DOHH2 (cell line): ENCODE measurements around the gene NUDT4B.
"Not testable (repeated sequence)": the region's sequence is repeated elsewhere in the genome, so short reads cannot be mapped to it uniquely, and the experiment has no call there.

Experiments used
- H3F3A ChIP-seq: fragments of 200-600 bp; sonication (generic), shearing (Covaris generic); 2 replicates; pipeline ENCODE4 v1.6.0; 2016; ENCODE audit warnings: antibody characterized with exemption, mild to moderate bottlenecking; ENCODE audit not compliant: control insufficient read depth, insufficient read depth
- H3K27ac ChIP-seq: fragments of 200-600 bp; sonication (generic); 2 replicates; pipeline ENCODE4 v1.5.1; 2014; ENCODE audit warnings: low read depth, mild to moderate bottlenecking, low read length, moderate library complexity
- H3K27me3 ChIP-seq: fragments of 200-600 bp; sonication (generic); 2 replicates; pipeline ENCODE4 v1.6.1; 2014; ENCODE audit warnings: mild to moderate bottlenecking, low read length, mixed read lengths; ENCODE audit not compliant: control insufficient read depth
- H3K36me3 ChIP-seq: fragments of 200-600 bp; sonication (generic); 2 replicates; pipeline ENCODE4 v1.6.1; 2014; ENCODE audit warnings: mild to moderate bottlenecking, low read length, moderate library complexity, mixed read lengths; ENCODE audit not compliant: control insufficient read depth
- H3K4me1 ChIP-seq: fragments of 200-600 bp; sonication (generic); 2 replicates; pipeline ENCODE4 v1.6.1; 2014; ENCODE audit warnings: mild to moderate bottlenecking, low read length, mixed read lengths; ENCODE audit not compliant: control insufficient read depth
- H3K4me2 ChIP-seq: fragments of 200-600 bp; sonication (generic); 2 replicates; pipeline ENCODE4 v1.6.0; 2014; ENCODE audit warnings: mild to moderate bottlenecking, low read length, moderate library complexity
- H3K4me3 ChIP-seq: fragments of 200-600 bp; sonication (generic); 2 replicates; pipeline ENCODE4 v1.5.1; 2014; ENCODE audit warnings: mild to moderate bottlenecking, low read length, mixed read lengths
- H3K79me2 ChIP-seq: fragments of 200-600 bp; sonication (generic); 2 replicates; pipeline ENCODE4 v1.6.1; 2014; ENCODE audit warnings: mild to moderate bottlenecking, low read length, mixed read lengths; ENCODE audit not compliant: control insufficient read depth
- H3K9me2 ChIP-seq: fragments of 200-600 bp; sonication (generic); replicated peaks from 2 replicates; pipeline ENCODE4 v1.6.1; 2014; ENCODE audit warnings: mild to moderate bottlenecking, low read length, mixed read lengths; ENCODE audit not compliant: control insufficient read depth
- H3K9me3 ChIP-seq: fragments of 200-600 bp; sonication (generic); 2 replicates; pipeline ENCODE4 v1.6.1; 2014; ENCODE audit warnings: antibody characterized with exemption, low read length, mixed read lengths; ENCODE audit not compliant: control insufficient read depth, insufficient read depth
- H4K20me1 ChIP-seq: fragments of 200-600 bp; sonication (generic); 2 replicates; pipeline ENCODE4 v1.6.0; 2014; ENCODE audit warnings: low read depth, mild to moderate bottlenecking, antibody characterized with exemption, low read length, moderate library complexity; ENCODE audit not compliant: control insufficient read depth, insufficient read depth

NUDT4B gene

DNA sequence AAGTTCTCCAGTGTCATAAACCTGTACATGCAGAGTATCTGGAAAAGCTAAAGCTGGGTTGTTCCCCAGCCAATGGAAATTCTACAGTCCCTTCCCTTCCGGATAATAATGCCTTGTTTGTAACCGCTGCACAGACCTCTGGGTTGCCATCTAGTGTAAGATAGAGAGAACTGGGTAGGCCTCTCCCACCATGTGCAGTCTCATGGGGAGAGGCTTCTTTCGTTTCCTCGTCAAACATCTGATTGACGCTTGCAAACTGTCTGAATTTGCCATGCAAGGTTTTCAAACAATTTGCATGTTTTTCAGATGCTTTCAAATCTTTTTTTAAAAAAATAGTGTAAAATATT is 734 bp downstream of the NUDT4B start:
- not testable (repeated sequence) for H3K4me2 ChIP-seq, H4K20me1 ChIP-seq, H3K36me3 ChIP-seq, H3K4me1 ChIP-seq, H3F3A ChIP-seq, H3K27me3 ChIP-seq, H3K79me2 ChIP-seq, H3K9me2 ChIP-seq, H3K27ac ChIP-seq, H3K4me3 ChIP-seq, H3K9me3 ChIP-seq

DNA sequence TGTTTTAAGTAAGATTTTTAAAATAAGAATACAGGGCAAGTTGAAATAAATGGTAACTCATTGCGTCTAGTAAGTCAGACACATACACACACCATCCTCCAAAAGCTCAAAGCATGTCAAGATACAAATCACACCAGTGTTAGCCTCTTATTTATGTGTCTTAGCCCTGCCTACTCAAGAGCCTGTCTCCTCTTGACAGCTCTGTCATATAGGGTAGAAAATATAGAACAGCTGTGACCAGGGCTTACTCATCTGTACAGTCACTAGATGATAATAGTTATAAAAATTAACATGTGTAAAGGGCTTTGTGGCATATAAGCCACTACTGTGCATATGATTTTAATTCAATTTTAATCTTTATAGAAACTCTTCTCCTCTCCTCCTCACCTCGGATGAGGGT is 7.7 kb downstream of the NUDT4B start:
- not testable (repeated sequence) for H3K27me3 ChIP-seq, H3F3A ChIP-seq, H3K4me3 ChIP-seq, H3K4me1 ChIP-seq, H4K20me1 ChIP-seq, H3K9me2 ChIP-seq, H3K27ac ChIP-seq, H3K4me2 ChIP-seq, H3K9me3 ChIP-seq, H3K79me2 ChIP-seq, H3K36me3 ChIP-seq

DNA sequence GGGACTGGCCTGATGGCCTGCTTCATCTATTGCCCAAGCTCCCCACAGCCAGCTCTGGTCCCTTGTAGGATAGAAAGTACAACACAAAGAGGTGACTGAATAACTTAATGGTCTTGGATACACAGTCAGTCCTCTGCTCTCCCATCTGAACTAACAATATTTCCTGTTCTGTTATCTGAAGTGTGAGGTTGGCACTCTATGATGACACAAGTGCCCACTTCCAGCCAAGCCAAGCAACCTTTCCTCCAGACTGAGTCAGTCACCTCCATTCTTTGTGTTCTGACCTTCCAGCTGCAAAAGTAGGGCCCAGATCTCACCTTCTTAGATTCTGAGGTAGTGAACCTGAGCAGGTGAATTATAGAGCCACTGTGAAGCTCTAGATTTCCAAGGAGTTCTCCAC is 8.9 kb downstream of the NUDT4B start:
- not testable (repeated sequence) for H3K27me3 ChIP-seq, H3K79me2 ChIP-seq, H3K4me2 ChIP-seq, H3K4me3 ChIP-seq, H3K4me1 ChIP-seq, H3K27ac ChIP-seq, H4K20me1 ChIP-seq, H3K9me2 ChIP-seq, H3K36me3 ChIP-seq, H3F3A ChIP-seq, H3K9me3 ChIP-seq

DNA sequence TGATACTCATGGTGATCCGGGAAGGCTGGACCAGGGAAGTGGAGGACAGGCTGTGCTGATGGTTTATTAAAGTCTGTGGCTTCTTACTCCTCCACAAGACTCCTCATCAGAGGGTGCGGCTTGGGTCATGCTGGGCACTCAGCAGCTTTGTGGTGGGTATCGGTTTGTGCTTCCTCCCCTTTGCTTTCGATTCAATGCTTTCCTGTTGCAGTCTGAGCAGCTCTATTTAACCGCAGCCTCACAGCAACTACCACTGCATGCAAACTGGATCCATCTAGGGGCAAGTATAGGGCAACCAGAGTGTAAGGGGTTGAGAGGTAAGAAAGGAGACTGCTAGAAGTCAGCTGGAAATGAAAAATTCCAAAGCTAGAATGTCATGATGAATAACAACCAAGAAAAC is 9.8 kb downstream of the NUDT4B start:
- H3K9me2 ChIP-seq, H3K36me3 ChIP-seq: not testable (repeated sequence)

DNA sequence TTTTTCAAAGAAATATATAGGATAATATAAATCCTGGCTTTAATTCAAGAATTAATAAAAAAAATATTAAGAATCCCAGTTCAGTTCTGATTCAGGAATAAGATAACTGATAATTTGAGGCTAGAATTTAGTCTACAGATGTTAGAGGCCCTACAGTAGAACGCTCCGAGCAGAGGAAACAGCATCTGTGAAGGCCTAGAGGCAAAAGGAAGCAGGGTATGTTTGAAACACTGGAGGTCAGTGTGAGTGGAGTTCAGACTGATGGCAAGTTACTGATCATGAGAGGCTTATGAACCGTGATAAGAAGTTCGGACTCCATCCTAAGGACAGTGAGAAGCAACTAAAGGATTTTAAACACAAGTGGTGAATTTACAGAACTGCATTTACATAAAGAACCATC is 10.4 kb downstream of the NUDT4B start:
- H3K9me3 ChIP-seq, H3K79me2 ChIP-seq, H3K27ac ChIP-seq, H3F3A ChIP-seq, H3K4me3 ChIP-seq, H3K4me1 ChIP-seq, H3K4me2 ChIP-seq, H3K27me3 ChIP-seq, H3K36me3 ChIP-seq, H4K20me1 ChIP-seq, H3K9me2 ChIP-seq: not testable (repeated sequence)

More for the DNA sequence above, 9.8 kb downstream of the NUDT4B start:
- H3K27ac ChIP-seq, H3K27me3 ChIP-seq, H4K20me1 ChIP-seq, H3K9me3 ChIP-seq, H3K79me2 ChIP-seq, H3K4me2 ChIP-seq, H3K4me1 ChIP-seq, H3K4me3 ChIP-seq, H3F3A ChIP-seq: not testable (repeated sequence)

DNA sequence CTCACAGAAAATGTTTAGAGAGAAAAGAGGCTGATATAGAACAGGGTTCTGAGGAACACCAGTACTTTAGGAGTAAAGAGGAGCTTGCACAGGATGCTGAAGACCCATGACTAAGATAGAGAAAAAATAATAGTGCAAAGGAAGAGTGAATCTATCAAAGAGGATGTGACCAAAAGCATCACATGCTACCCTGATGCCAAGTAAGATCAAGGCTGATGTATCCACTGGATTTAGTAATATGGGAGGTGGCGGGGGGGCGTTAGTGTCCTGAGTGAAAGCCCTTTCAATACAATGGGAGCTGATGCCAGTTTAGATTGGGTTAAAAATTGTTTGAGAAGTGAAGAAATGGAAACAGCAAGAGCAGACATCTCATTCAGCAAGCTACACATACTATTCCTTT is 11.2 kb downstream of the NUDT4B start:
- H3K27ac ChIP-seq, H3K4me1 ChIP-seq, H3K4me3 ChIP-seq, H3K9me2 ChIP-seq, H3K4me2 ChIP-seq, H3K27me3 ChIP-seq, H3K79me2 ChIP-seq, H3K36me3 ChIP-seq, H4K20me1 ChIP-seq, H3F3A ChIP-seq, H3K9me3 ChIP-seq: not testable (repeated sequence)

DNA sequence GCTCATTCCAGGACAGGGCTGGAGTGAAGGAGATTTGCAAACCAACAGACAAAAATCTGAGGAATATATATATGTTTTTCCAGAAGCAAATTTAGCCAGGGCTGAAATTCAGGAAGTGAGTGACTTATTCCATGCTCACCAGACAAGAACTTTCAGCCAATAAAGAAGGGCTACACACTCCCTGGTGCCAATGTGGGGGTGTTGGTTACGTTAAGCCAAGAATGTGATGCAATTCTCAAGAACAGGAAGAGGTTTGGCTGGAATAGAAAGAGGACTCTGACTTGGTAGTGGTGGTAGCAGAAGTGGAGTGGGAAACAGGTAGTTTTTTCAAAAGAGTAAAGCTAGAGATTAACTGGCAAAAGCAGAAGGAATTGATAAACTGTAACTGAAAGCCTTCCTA is 11.6 kb downstream of the NUDT4B start:
- not testable (repeated sequence) for H3K27ac ChIP-seq, H3K9me2 ChIP-seq, H4K20me1 ChIP-seq, H3K36me3 ChIP-seq, H3K4me1 ChIP-seq, H3K9me3 ChIP-seq, H3F3A ChIP-seq, H3K4me3 ChIP-seq, H3K27me3 ChIP-seq, H3K4me2 ChIP-seq, H3K79me2 ChIP-seq

DNA sequence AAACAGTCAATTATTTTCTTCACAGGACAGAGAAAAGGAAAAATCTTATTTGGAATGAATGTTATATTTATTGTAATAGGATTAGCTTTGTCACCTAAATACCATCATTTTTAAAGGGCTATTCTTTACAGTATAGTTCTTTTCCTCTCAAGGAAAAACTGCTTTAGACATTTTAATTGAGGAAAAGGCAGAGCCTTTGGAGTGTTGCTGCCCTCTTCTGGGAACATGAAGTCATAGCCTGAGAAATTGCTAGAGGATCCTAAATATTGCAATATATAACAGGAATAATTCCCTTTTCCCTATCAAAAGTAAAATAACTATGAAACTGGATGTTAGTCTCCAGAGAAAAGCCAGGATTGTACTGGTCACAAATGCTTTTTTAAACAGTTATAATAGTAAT is 12.8 kb downstream of the NUDT4B start:
- H3F3A ChIP-seq, H3K4me1 ChIP-seq, H3K27ac ChIP-seq, H3K4me2 ChIP-seq, H3K27me3 ChIP-seq, H3K4me3 ChIP-seq, H3K36me3 ChIP-seq, H3K9me2 ChIP-seq, H4K20me1 ChIP-seq, H3K9me3 ChIP-seq, H3K79me2 ChIP-seq: not testable (repeated sequence)
